Thoracic aorta (tissue), 2 donors: ENCODE data around the gene ISCU. TPM values are rescaled to one million over a fixed set of nuclear protein-coding genes. Genes with fewer than 3 reads are reported as not detected.

ENCODE experiments used
- ATAC-seq: fragments of 150-250 bp; one replicate; pipeline ENCODE4 v1.8.0; 2017; ENCODE audit warnings: low read depth; ENCODE audit not compliant: insufficient number of reproducible peaks, low FRiP score
- DNase-seq: peaks from one replicate; pipeline ENCODE4 v3.0.0-alpha.2; 2020; ENCODE audit warnings: low spot score
- H3K27ac ChIP-seq, 2 donors: fragments of 200-600 bp; sonication (generic); 1 replicate in 1 of 2; 2 replicates in 1 of 2; pipeline ENCODE4 v1.5.1; 2016; ENCODE audit warnings: mild to moderate bottlenecking in 2 of 2, moderate library complexity in 2 of 2
- H3K27me3 ChIP-seq: fragments of 200-600 bp; sonication (generic); replicated peaks from 2 replicates; pipeline ENCODE4 v1.6.0; 2016; ENCODE audit warnings: mild to moderate bottlenecking; ENCODE audit not compliant: insufficient read depth
- H3K36me3 ChIP-seq: fragments of 200-600 bp; sonication (generic); one replicate; pipeline ENCODE4 v1.5.1; 2016
- H3K4me1 ChIP-seq, 2 donors: fragments of 200-600 bp; sonication (generic); 1 replicate in 1 of 2; 2 replicates in 1 of 2; pipeline versions ENCODE4 v1.5.1 to v1.6.0; 2016; ENCODE audit warnings: low read depth in 2 of 2, mild to moderate bottlenecking in 1 of 2; ENCODE audit not compliant: control insufficient read depth in 1 of 2
- H3K4me3 ChIP-seq: fragments of 200-600 bp; sonication (generic); 2 replicates; pipeline ENCODE4 v1.5.1; 2016; ENCODE audit warnings: mild to moderate bottlenecking
- H3K9me3 ChIP-seq: fragments of 200-600 bp; sonication (generic); 2 replicates; pipeline ENCODE4 v1.5.1; 2016
- CTCF ChIP-seq: fragments of 200-600 bp; sonication (generic); IDR thresholded peaks from one replicate; pipeline ENCODE4 v1.5.1; 2019; ENCODE audit warnings: antibody characterized with exemption
- total RNA-seq, 2 donors: library from RNA; depleted of rRNA; stranded (reverse); fragments of >200 nt; gene quantifications; one replicate each; pipeline versions ENCODE4 v1.1.0 to v1.2.3, GENCODE V29; 2016

The ISCU gene
- total RNA-seq, 2 donors from 2014 or later: 144 to 235 TPM

- H3K27ac ChIP-seq: no peak overlapping the region
- H3K4me3 ChIP-seq: no peak overlapping the region
- no peaks in the 10 kb centered on the region for H3K9me3 ChIP-seq
- no peaks in the 10 kb centered on the region for H3K27me3 ChIP-seq
- DNase-seq (no peak), ATAC-seq (no peak)
- H3K4me1 ChIP-seq: no peaks in the 10 kb centered on the region
- no peak for TF ChIP-seq CTCF
- H3K36me3 ChIP-seq: no peaks in the 10 kb centered on the region
These were observed 19.2 kb downstream of the ISCU start for GRCh38 chr12:108581311-108582227.

GRCh38 chr12:108582509-108582908 is 20.1 kb downstream of the ISCU start:
- H3K27ac ChIP-seq: no peak overlapping the region
- no peaks in the 10 kb centered on the region for H3K9me3 ChIP-seq
- DNase-seq (no peak), ATAC-seq (no peak)
- H3K4me3 ChIP-seq: no peak overlapping the region
- no peak for TF ChIP-seq CTCF
- no peaks in the 10 kb centered on the region for H3K27me3 ChIP-seq
- no peaks in the 10 kb centered on the region for H3K36me3 ChIP-seq
- H3K4me1 ChIP-seq: no peaks in the 10 kb centered on the region

- no peaks in the 10 kb centered on the region for H3K9me3 ChIP-seq
- no peaks in the 10 kb centered on the region for H3K4me1 ChIP-seq
- DNase-seq (no peak), ATAC-seq (no peak)
- H3K4me3 ChIP-seq: no peak overlapping the region
- TF ChIP-seq CTCF: no peak
- H3K27me3 ChIP-seq: no peaks in the 10 kb centered on the region
- no peaks in the 10 kb centered on the region for H3K36me3 ChIP-seq
- H3K27ac ChIP-seq: no peak overlapping the region
These were observed 20.8 kb downstream of the ISCU start for GRCh38 chr12:108582978-108583770.

- no peaks in the 10 kb centered on the region for H3K36me3 ChIP-seq
- TF ChIP-seq CTCF: no peak
- H3K4me3 ChIP-seq: no peak overlapping the region
- H3K27ac ChIP-seq: no peak overlapping the region
- no peaks in the 10 kb centered on the region for H3K27me3 ChIP-seq
- ATAC-seq (no peak), DNase-seq (no peak)
- H3K4me1 ChIP-seq: no peaks in the 10 kb centered on the region
- no peaks in the 10 kb centered on the region for H3K9me3 ChIP-seq
These were observed 21.6 kb downstream of the ISCU start for GRCh38 chr12:108583991-108584390.

GRCh38 chr12:108584456-108585065 is 22.2 kb downstream of the ISCU start:
- ATAC-seq: no peak
- no peaks in the 10 kb centered on the region for H3K27me3 ChIP-seq
- no peak for TF ChIP-seq CTCF
- no peak for DNase-seq
- H3K36me3 ChIP-seq: no peaks in the 10 kb centered on the region
- no peaks in the 10 kb centered on the region for H3K4me1 ChIP-seq
- H3K27ac ChIP-seq: no peak overlapping the region
- H3K9me3 ChIP-seq: no peaks in the 10 kb centered on the region
- H3K4me3 ChIP-seq: no peak overlapping the region
